H1 (cell line): Measurements from ENCODE around the gene OR56A5. TPM values are rescaled to one million over a fixed set of nuclear protein-coding genes. Genes with fewer than 3 reads are reported as not detected.

ENCODE experiments used
- CTCF ChIA-PET: fragments of 300-600 bp; sonication (Branson Sonifier 250); formaldehyde crosslinking; loops from one replicate; lab custom pipeline; 2021; ENCODE audit not compliant: partially characterized antibody; lab: Charles Lee
- POLR2A ChIA-PET: fragments of 300-600 bp; sonication (Branson Sonifier 250); formaldehyde crosslinking; loops from one replicate; lab custom pipeline; 2021; ENCODE audit warnings: inconsistent platforms; ENCODE audit not compliant: partially characterized antibody; lab: Charles Lee
- DNase-seq, 2 experiments: peaks; one replicate each; pipeline versions ENCODE4 v3.0.0 to v3.0.0-alpha.2; 2010 to 2022; ENCODE audit warnings: low spot score in 2 of 2, low read depth in 1 of 2, mixed read lengths in 1 of 2
- FAIRE-seq: peaks from 2 replicates; lab custom pipeline; 2011; peaks lifted over from hg19 to GRCh38; lab: Jason Lieb, UNC
- H2AFZ ChIP-seq: 2 replicates; pipeline ENCODE4 v1.8.1; 2012; ENCODE audit warnings: low read length, inconsistent platforms
- H2AK5ac ChIP-seq: 2 replicates; pipeline ENCODE4 v1.6.1; 2013; ENCODE audit warnings: low read depth, low read length
- H2BK120ac ChIP-seq: replicated peaks from 2 replicates; pipeline ENCODE3; 2013; ENCODE audit warnings: low read depth, low read length, inconsistent platforms
- H2BK12ac ChIP-seq: 2 replicates; pipeline ENCODE4 v1.6.1; 2013; ENCODE audit warnings: low read depth, low read length
- H2BK15ac ChIP-seq: 2 replicates; pipeline ENCODE4 v1.6.1; 2013; ENCODE audit warnings: low read length
- H2BK20ac ChIP-seq: 2 replicates; pipeline ENCODE4 v1.6.1; 2013; ENCODE audit warnings: low read length
- H2BK5ac ChIP-seq: 2 replicates; pipeline ENCODE4 v1.6.1; 2013; ENCODE audit warnings: low read depth, low read length
- H3K14ac ChIP-seq: 2 replicates; pipeline ENCODE4 v1.6.1; 2013; ENCODE audit warnings: inconsistent platforms; ENCODE audit not compliant: insufficient read length
- H3K18ac ChIP-seq: 2 replicates; pipeline ENCODE4 v1.6.1; 2013; ENCODE audit warnings: low read length; ENCODE audit errors: extremely low read depth
- H3K23ac ChIP-seq: 2 replicates; pipeline ENCODE4 v1.6.1; 2013; ENCODE audit warnings: inconsistent platforms; ENCODE audit not compliant: insufficient read length
- H3K23me2 ChIP-seq: 2 replicates; pipeline ENCODE4 v1.6.1; 2013; ENCODE audit warnings: low read depth, low read length
- H3K27ac ChIP-seq: 2 replicates; pipeline ENCODE4 v1.6.1; 2011; ENCODE audit warnings: low read depth, low read length, inconsistent platforms
- H3K27me3 ChIP-seq, 4 experiments: replicated peaks in 1 of 4; 1 replicate in 1 of 4; 2 replicates in 3 of 4; pipeline versions ENCODE4 v1.6.1 to v1.8.1; 2011 to 2013; ENCODE audit warnings: low read length in 3 of 4, mild to moderate bottlenecking in 3 of 4, inconsistent platforms in 2 of 4, mixed read lengths in 2 of 4, moderate library complexity in 1 of 4; ENCODE audit not compliant: control insufficient read depth in 3 of 4, insufficient read depth in 3 of 4; ENCODE audit errors: extremely low read depth in 1 of 4
- H3K36me3 ChIP-seq, 4 experiments: 2 replicates each; pipeline versions ENCODE4 v1.6.1 to v1.8.1; 2011 to 2013; ENCODE audit warnings: mild to moderate bottlenecking in 4 of 4, low read length in 3 of 4, moderate library complexity in 2 of 4, control low read depth in 1 of 4, inconsistent platforms in 1 of 4; ENCODE audit not compliant: insufficient read depth in 4 of 4, control insufficient read depth in 2 of 4
- H3K4ac ChIP-seq: replicated peaks from 2 replicates; pipeline ENCODE3; 2013; ENCODE audit warnings: low read length, low read depth, mixed read lengths, inconsistent platforms; ENCODE audit not compliant: insufficient read length
- H3K4me1 ChIP-seq, 4 experiments: replicated peaks in 1 of 4; 1 replicate in 1 of 4; 2 replicates in 3 of 4; pipeline versions ENCODE4 v1.6.1 to v1.8.1; 2011 to 2013; ENCODE audit warnings: low read length in 3 of 4, inconsistent platforms in 2 of 4, mixed read lengths in 1 of 4; ENCODE audit not compliant: insufficient read depth in 4 of 4, control insufficient read depth in 3 of 4
- H3K4me2 ChIP-seq, 2 experiments: 2 replicates each; pipeline versions ENCODE4 v1.6.1 to v1.8.1; 2011 to 2013; ENCODE audit warnings: low read depth in 2 of 2, low read length in 2 of 2, control low read depth in 1 of 2, inconsistent platforms in 1 of 2, mild to moderate bottlenecking in 1 of 2; ENCODE audit not compliant: insufficient read depth in 1 of 2
- H3K4me3 ChIP-seq, 4 experiments: fragments of 200-600, 300-600 bp in 1 of 4; sonication (generic), shearing (Covaris generic), sonication (Bioruptor Twin) in 1 of 4; 2 replicates each; pipeline versions ENCODE4 v1.5.1 to v1.8.1; 2011 to 2016; ENCODE audit warnings: low read length in 4 of 4, low read depth in 3 of 4, control low read depth in 2 of 4, inconsistent platforms in 2 of 4, mild to moderate bottlenecking in 2 of 4, mixed read lengths in 1 of 4, moderate library complexity in 1 of 4; ENCODE audit not compliant: insufficient read depth in 2 of 4; ENCODE audit errors: extremely low read depth in 1 of 4
- H3K56ac ChIP-seq: replicated peaks from 2 replicates; pipeline ENCODE3; 2013; ENCODE audit warnings: low read depth, mild to moderate bottlenecking, mixed read lengths, low read length, inconsistent platforms; ENCODE audit not compliant: insufficient read length
- H3K79me1 ChIP-seq: 2 replicates; pipeline ENCODE4 v1.6.1; 2013; ENCODE audit warnings: low read depth, low read length, control low read depth
- H3K79me2 ChIP-seq, 2 experiments: 2 replicates each; pipeline versions ENCODE4 v1.6.1 to v1.8.1; 2012 to 2013; ENCODE audit warnings: low read length in 2 of 2, mild to moderate bottlenecking in 2 of 2, inconsistent platforms in 1 of 2; ENCODE audit not compliant: insufficient read depth in 2 of 2, control insufficient read depth in 1 of 2
- H3K9ac ChIP-seq, 4 experiments: replicated peaks in 1 of 4; 1 replicate in 1 of 4; 2 replicates in 3 of 4; pipeline versions ENCODE4 v1.6.1 to v1.8.1; 2011 to 2013; ENCODE audit warnings: low read depth in 3 of 4, low read length in 3 of 4, control low read depth in 2 of 4, mild to moderate bottlenecking in 2 of 4, moderate library complexity in 2 of 4, inconsistent platforms in 1 of 4; ENCODE audit errors: extremely low read depth in 1 of 4
- H3K9me3 ChIP-seq, 2 experiments: 2 replicates each; pipeline versions ENCODE4 v1.6.1 to v1.8.1; 2012 to 2013; ENCODE audit warnings: mild to moderate bottlenecking in 2 of 2, moderate library complexity in 2 of 2, control low read depth in 1 of 2, inconsistent platforms in 1 of 2, low read depth in 1 of 2, low read length in 1 of 2, mixed read lengths in 1 of 2; ENCODE audit not compliant: insufficient read depth in 2 of 2
- H4K20me1 ChIP-seq, 2 experiments: replicated peaks in 1 of 2; 2 replicates each; pipeline versions ENCODE3 to v1.8.1; 2011 to 2013; ENCODE audit warnings: inconsistent platforms in 2 of 2, low read length in 2 of 2, mild to moderate bottlenecking in 1 of 2; ENCODE audit not compliant: insufficient read depth in 2 of 2, control insufficient read depth in 1 of 2
- H4K5ac ChIP-seq: 2 replicates; pipeline ENCODE4 v1.6.1; 2013; ENCODE audit warnings: low read length, low read depth, mixed read lengths, inconsistent platforms; ENCODE audit not compliant: insufficient read length
- H4K8ac ChIP-seq: 2 replicates; pipeline ENCODE4 v1.8.0; 2013; ENCODE audit warnings: mild to moderate bottlenecking, moderate library complexity, low read length, inconsistent platforms; ENCODE audit not compliant: insufficient read depth; ENCODE audit errors: extremely low read depth
- H4K91ac ChIP-seq: replicated peaks from 2 replicates; pipeline ENCODE3; 2013; ENCODE audit warnings: low read length, mixed read lengths, inconsistent platforms; ENCODE audit not compliant: insufficient read length
- CHD2 ChIP-seq: IDR thresholded peaks from 2 replicates; pipeline ENCODE4 v1.6.1; 2012; ENCODE audit warnings: low read length, improper control_type of control experiment
- E2F6 ChIP-seq: IDR thresholded peaks from 2 replicates; pipeline ENCODE4 v1.6.1; 2012; ENCODE audit warnings: inconsistent platforms
- GABPA ChIP-seq: IDR thresholded peaks from 2 replicates; pipeline ENCODE4 v1.6.1; 2011; ENCODE audit warnings: mild to moderate bottlenecking, low read length, moderate library complexity, borderline replicate concordance; ENCODE audit not compliant: insufficient read depth
- PHF8 ChIP-seq: fragments of 200-600 bp; sonication (generic); conservative IDR thresholded peaks from 2 replicates; pipeline ENCODE4 v1.7.1; 2012; ENCODE audit warnings: low read depth, mild to moderate bottlenecking, inconsistent platforms, low read length, moderate library complexity
- RXRA ChIP-seq: IDR thresholded peaks from 2 replicates; pipeline ENCODE4 v1.6.1; 2011; ENCODE audit warnings: low read depth, mild to moderate bottlenecking, low read length, moderate library complexity; ENCODE audit not compliant: insufficient read depth
- SAP30 ChIP-seq: fragments of 300-600 bp; sonication (generic); IDR thresholded peaks from 2 replicates; pipeline ENCODE4 v1.7.1; 2012; ENCODE audit warnings: low read length, moderate library complexity, mild to moderate bottlenecking, inconsistent platforms; ENCODE audit not compliant: insufficient read depth, insufficient replicate concordance
- SP4 ChIP-seq: IDR thresholded peaks from 2 replicates; pipeline ENCODE4 v1.6.1; 2012; ENCODE audit warnings: low read length, inconsistent platforms
- SRF ChIP-seq: IDR thresholded peaks from 2 replicates; pipeline ENCODE4 v1.6.1; 2011; ENCODE audit warnings: mild to moderate bottlenecking, low read depth, low read length, moderate library complexity
- TBP ChIP-seq: IDR thresholded peaks from 2 replicates; pipeline ENCODE4 v1.6.1; 2011; ENCODE audit warnings: low read depth, low read length, improper control_type of control experiment
- ZNF274 ChIP-seq: IDR thresholded peaks from 2 replicates; pipeline ENCODE4 v1.7.0; 2012; ENCODE audit warnings: low read length, borderline replicate concordance; ENCODE audit errors: extremely low read depth
- WGBS, 2 experiments: shearing (Covaris generic) in 1 of 2; methylation state at CpG; one replicate each; pipeline versions ENCODE4 v1.1.6 to v1.1.7; 2013 to 2015; ENCODE audit warnings: low lambda C conversion rate in 2 of 2, mixed read lengths in 2 of 2, inconsistent platforms in 1 of 2, low coverage in 1 of 2, missing lambda C conversion rate in 1 of 2; ENCODE audit not compliant: insufficient replicate concordance in 2 of 2, insufficient coverage in 1 of 2, insufficient read length in 1 of 2; ENCODE audit errors: extremely low coverage in 1 of 2, missing lambda C conversion rate in 1 of 2; 5-methylcytosine and 5-hydroxymethylcytosine counted together
- polyA plus RNA-seq, 7 experiments: library from polyadenylated mRNA; depleted of rRNA in 3 of 7; stranded (reverse) in 5 of 7; unstranded in 2 of 7; fragments of >200 nt in 5 of 7; fragments of 200-250 nt in 2 of 7; gene quantifications; 1 replicate in 5 of 7; 2 replicates in 1 of 7; 4 replicates in 1 of 7; pipeline versions ENCODE4 v1.2.1 to v1.2.3, GENCODE V29; 2011 to 2013; ENCODE audit warnings: missing spikeins in 2 of 7, mixed read lengths in 2 of 7
- total RNA-seq: library from RNA; stranded (reverse); fragmentation: NEBNext Ultra II Directional; extraction: Animal tissue kit (Norgen Biotek cat#: 25700); gene quantifications from 2 replicates; pipeline ENCODE4 v1.2.1, GENCODE V29; 2021
- TF ChIP-seq, protein P1 (sequence below): IDR thresholded peaks from 2 replicates; pipeline ENCODE4 v1.6.1; 2012; ENCODE audit warnings: inconsistent platforms

The OR56A5 gene
- total and polyA plus RNA-seq, 2 of the 8 experiments (the other 6 are each of a cell fraction or from before 2014, with no cell fraction given) = 0.14 TPM; not detected in 1

DNA sequence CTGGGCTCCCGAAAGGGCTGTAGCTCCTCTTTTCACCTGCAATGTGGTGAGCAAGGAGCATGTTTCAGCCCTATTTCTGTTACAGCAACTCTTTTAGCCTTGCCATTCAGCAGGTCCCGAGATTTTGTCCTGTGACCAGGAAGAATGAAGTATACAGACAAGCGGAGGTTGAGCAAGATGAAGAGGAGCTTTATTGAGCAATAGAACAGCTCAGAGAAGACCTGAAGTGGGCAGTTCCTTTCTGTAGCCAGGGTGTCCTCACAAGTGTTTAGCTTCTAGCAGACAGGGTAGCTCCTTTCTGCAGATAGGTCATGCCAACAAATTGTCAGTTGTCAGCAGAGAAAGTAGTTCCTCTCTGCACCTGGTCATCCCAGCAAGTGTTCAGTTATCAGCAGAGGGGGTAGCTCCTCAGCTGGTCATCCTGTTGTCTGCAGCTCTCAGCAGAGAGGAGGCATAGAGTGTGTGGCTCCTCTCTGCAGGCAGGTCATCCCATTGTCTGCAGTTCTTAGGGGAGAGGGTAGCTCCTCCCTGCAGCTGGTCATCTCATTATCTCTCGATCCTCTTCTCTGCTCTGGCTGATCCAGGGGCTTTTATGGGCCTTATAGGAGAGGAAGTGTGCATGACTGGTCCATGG is 43.9 kb upstream of the OR56A5 start:
- ChIA-PET POLR2A (no interaction called here), CTCF (interaction anchor here (0.7 to 4.3 kb wide), 13 partner anchors 9 to 351 kb away, joined by 3 to 20 read pairs (median 4); no protein-coding TSS in a partner anchor)
- no peaks in the 10 kb centered on the region for H4K20me1 ChIP-seq
- TF ChIP-seq TBP = no peak
- TF ChIP-seq PHF8 = no peak
- TF ChIP-seq GABPA = no peak
- TF ChIP-seq ZNF274 = no peak
- TF ChIP-seq, protein P1, sequence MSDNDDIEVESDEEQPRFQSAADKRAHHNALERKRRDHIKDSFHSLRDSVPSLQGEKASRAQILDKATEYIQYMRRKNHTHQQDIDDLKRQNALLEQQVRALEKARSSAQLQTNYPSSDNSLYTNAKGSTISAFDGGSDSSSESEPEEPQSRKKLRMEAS = no peak
- TF ChIP-seq RXRA = no peak
- no peak for TF ChIP-seq SP4
- TF ChIP-seq SRF = no peak
- no peak for TF ChIP-seq SAP30
- no peak for TF ChIP-seq CHD2
- no peak for TF ChIP-seq E2F6

More for the DNA sequence above, 43.9 kb upstream of the OR56A5 start:
- H2AFZ ChIP-seq = no peak overlapping the region
- no peaks in the 10 kb centered on the region; a peak in 1 of 7 replicates for H3K4me1 ChIP-seq
- H3K4me3 ChIP-seq = no peak overlapping the region
- H3K18ac ChIP-seq = no peak overlapping the region
- H3K9ac ChIP-seq = no peak overlapping the region
- H2BK12ac ChIP-seq = no peak overlapping the region
- no peak overlapping the region for H3K4me2 ChIP-seq
- no peak overlapping the region for H4K91ac ChIP-seq
- H3K56ac ChIP-seq = no peak overlapping the region
- no peaks in the 10 kb centered on the region for H3K9me3 ChIP-seq
- H3K36me3 ChIP-seq = no peaks in the 10 kb centered on the region
- H3K27ac ChIP-seq = no peak overlapping the region
- no peak for DNase-seq
- H3K14ac ChIP-seq = no peak overlapping the region
- H2BK120ac ChIP-seq = no peak overlapping the region
- no peak overlapping the region for H3K4ac ChIP-seq
- no peaks in the 10 kb centered on the region for H3K23me2 ChIP-seq
- no peak overlapping the region for H2AK5ac ChIP-seq
- H2BK5ac ChIP-seq = no peak overlapping the region
- H3K79me2 ChIP-seq = no peaks in the 10 kb centered on the region
- H3K79me1 ChIP-seq = no peaks in the 10 kb centered on the region
- H4K8ac ChIP-seq = no peak overlapping the region
- no peak for FAIRE-seq
- no peaks in the 10 kb centered on the region for H3K27me3 ChIP-seq
- 91% methylated on average over 4 of the region's 4 CpGs; no CpG with 5 or more reads in 1 of the 2 experiments for WGBS, 2 experiments
- no peak overlapping the region for H2BK15ac ChIP-seq
- no peak overlapping the region for H4K5ac ChIP-seq
- H2BK20ac ChIP-seq = no peak overlapping the region
- no peak overlapping the region for H3K23ac ChIP-seq
